SK-N-SH (cell line): ENCODE measurements around the gene PBX4. TPM values are rescaled to one million over a fixed set of nuclear protein-coding genes. Genes with fewer than 3 reads are reported as not detected.

Experiments used
- CTCF ChIA-PET: fragments of 300-600, 350-600 bp; formaldehyde crosslinking; extraction: SDS; loops from one replicate; lab custom pipeline; 2021; lab: Yijun Ruan, JAX
- POLR2A ChIA-PET: fragments of 350-600 bp; sonication (Branson Sonifier 250); formaldehyde crosslinking; extraction: SDS; loops from one replicate; lab custom pipeline; 2020; ENCODE audit warnings: antibody characterized with exemption, inconsistent platforms; lab: Yijun Ruan, JAX
- DNase-seq: peaks from one replicate; pipeline ENCODE4 v3.0.0; 2012
- H2AFZ ChIP-seq: fragments of 200-600 bp; sonication (generic); 2 replicates; pipeline ENCODE4 v1.8.1; 2016; ENCODE audit warnings: antibody characterized with exemption, mild to moderate bottlenecking, low read depth
- H3F3A ChIP-seq: fragments of 200-600 bp; sonication (generic); replicated peaks from 2 replicates; pipeline ENCODE3; 2016; ENCODE audit warnings: antibody characterized with exemption, mild to moderate bottlenecking; ENCODE audit not compliant: insufficient read depth
- H3K27ac ChIP-seq, 2 experiments: fragments of 200-500 bp in 1 of 2; fragments of 200-600 bp in 1 of 2; sonication (Bioruptor generic) in 1 of 2; sonication (generic), shearing (Covaris generic) in 1 of 2; 2 replicates each; pipeline versions ENCODE4 v1.5.1 to v1.6.1; 2014 to 2016; ENCODE audit warnings: low read depth in 2 of 2, inconsistent platforms in 1 of 2, low read length in 1 of 2, mild to moderate bottlenecking in 1 of 2, mixed read lengths in 1 of 2
- H3K27me3 ChIP-seq: fragments of 200-600 bp; sonication (generic), shearing (Covaris generic); 2 replicates; pipeline ENCODE4 v1.6.1; 2016; ENCODE audit warnings: mixed run types; ENCODE audit not compliant: insufficient read depth
- H3K36me3 ChIP-seq, 2 experiments: fragments of 200-500 bp in 1 of 2; fragments of 200-600 bp in 1 of 2; sonication (Bioruptor generic) in 1 of 2; sonication (generic) in 1 of 2; replicated peaks in 1 of 2; 2 replicates each; pipeline versions ENCODE3 to v1.5.1; 2014 to 2016; ENCODE audit warnings: low read length in 1 of 2, mild to moderate bottlenecking in 1 of 2; ENCODE audit not compliant: insufficient read depth in 2 of 2, control insufficient read depth in 1 of 2
- H3K4me1 ChIP-seq, 2 experiments: fragments of 200-500 bp in 1 of 2; fragments of 200-600 bp in 1 of 2; sonication (Bioruptor generic) in 1 of 2; sonication (generic), shearing (Covaris generic) in 1 of 2; 2 replicates each; pipeline versions ENCODE4 v1.5.1 to v1.6.1; 2014 to 2016; ENCODE audit warnings: low read depth in 1 of 2, low read length in 1 of 2, mixed run types in 1 of 2; ENCODE audit not compliant: insufficient read depth in 2 of 2, control insufficient read depth in 1 of 2
- H3K4me2 ChIP-seq: fragments of 200-600 bp; sonication (generic), shearing (Covaris generic); 2 replicates; pipeline ENCODE4 v1.6.1; 2017; ENCODE audit warnings: mixed run types
- H3K4me3 ChIP-seq, 2 experiments: fragments of 200-500 bp in 1 of 2; fragments of 200-600 bp in 1 of 2; sonication (Bioruptor generic) in 1 of 2; sonication (generic), shearing (Covaris generic) in 1 of 2; 2 replicates each; pipeline versions ENCODE4 v1.5.1 to v1.8.1; 2014 to 2016; ENCODE audit warnings: low read depth in 2 of 2, inconsistent platforms in 1 of 2, low read length in 1 of 2, mild to moderate bottlenecking in 1 of 2, mixed read lengths in 1 of 2, moderate library complexity in 1 of 2
- H3K79me2 ChIP-seq: fragments of 200-600 bp; sonication (generic); 2 replicates; pipeline ENCODE4 v1.8.1; 2017; ENCODE audit warnings: mild to moderate bottlenecking; ENCODE audit not compliant: insufficient read depth
- H3K9ac ChIP-seq: fragments of 200-600 bp; sonication (generic); 2 replicates; pipeline ENCODE4 v1.6.1; 2017; ENCODE audit warnings: mixed run types
- H3K9me2 ChIP-seq: fragments of 200-600 bp; sonication (generic); 2 replicates; pipeline ENCODE4 v1.6.1; 2017; ENCODE audit warnings: mixed run types
- H3K9me3 ChIP-seq: fragments of 200-600 bp; sonication (generic); 2 replicates; pipeline ENCODE4 v1.6.1; 2017; ENCODE audit warnings: mixed run types, mild to moderate bottlenecking, moderate library complexity
- H4K20me1 ChIP-seq: fragments of 200-600 bp; sonication (generic); 2 replicates; pipeline ENCODE4 v1.6.1; 2017; ENCODE audit warnings: mild to moderate bottlenecking, mixed run types; ENCODE audit not compliant: insufficient read depth
- CHD2 ChIP-seq: fragments of 150-350 bp; IDR thresholded peaks from 2 replicates; pipeline ENCODE4 v1.6.1; 2018; ENCODE audit warnings: low read length; ENCODE audit not compliant: partially characterized antibody
- CTCF ChIP-seq: fragments of 200-600 bp; sonication (generic); IDR thresholded peaks from 2 replicates; pipeline ENCODE4 v1.6.1; 2017; ENCODE audit warnings: antibody characterized with exemption, mild to moderate bottlenecking, moderate library complexity
- EP300 ChIP-seq, 2 experiments: IDR thresholded peaks; 2 replicates each; pipeline versions ENCODE4 v1.4.0 to v1.6.1; 2012; ENCODE audit warnings: borderline replicate concordance in 1 of 2, low read depth in 1 of 2, low read length in 1 of 2
- EZH2phosphoT487 ChIP-seq: fragments of 200-600 bp; sonication (generic); IDR thresholded peaks from 2 replicates; pipeline ENCODE4 v1.6.1; 2017; ENCODE audit warnings: low read depth, mixed run types, mild to moderate bottlenecking, antibody characterized with exemption, moderate library complexity, borderline replicate concordance
- FOSL2 ChIP-seq: IDR thresholded peaks from 2 replicates; pipeline ENCODE4 v1.4.0; 2012; ENCODE audit warnings: low read depth, mild to moderate bottlenecking, moderate library complexity, borderline replicate concordance
- GABPA ChIP-seq: IDR thresholded peaks from 2 replicates; pipeline ENCODE4 v1.4.0; 2012; ENCODE audit warnings: low read depth, mild to moderate bottlenecking
- GATA2 ChIP-seq: sonication (generic); formaldehyde crosslinking; IDR thresholded peaks from 2 replicates; pipeline ENCODE4 v1.5.0; 2020; ENCODE audit warnings: mild to moderate bottlenecking, missing genetic modification reagents
- JUND ChIP-seq: IDR thresholded peaks from 2 replicates; pipeline ENCODE4 v1.4.0; 2012
- MEF2A ChIP-seq: IDR thresholded peaks from 2 replicates; pipeline ENCODE4 v1.4.0; 2012; ENCODE audit warnings: low read depth, borderline replicate concordance
- MXI1 ChIP-seq: IDR thresholded peaks from 2 replicates; pipeline ENCODE4 v1.6.1; 2012; ENCODE audit warnings: mild to moderate bottlenecking, low read depth, low read length, improper control_type of control experiment
- NFIC ChIP-seq: IDR thresholded peaks from 2 replicates; pipeline ENCODE4 v1.4.0; 2012; ENCODE audit warnings: borderline replicate concordance
- NRF1 ChIP-seq: IDR thresholded peaks from 2 replicates; pipeline ENCODE4 v1.6.1; 2012; ENCODE audit warnings: low read depth, mild to moderate bottlenecking, low read length
- POLR2AphosphoS5 ChIP-seq: IDR thresholded peaks from 2 replicates; pipeline ENCODE4 v1.6.1; 2012; ENCODE audit warnings: low read depth, low read length
- RAD21 ChIP-seq: IDR thresholded peaks from 2 replicates; pipeline ENCODE4 v1.6.1; 2012; ENCODE audit warnings: mild to moderate bottlenecking, low read length
- REST ChIP-seq: IDR thresholded peaks from 2 replicates; pipeline ENCODE4 v1.6.1; 2012; ENCODE audit warnings: mild to moderate bottlenecking, low read depth, low read length, moderate library complexity
- RXRA ChIP-seq: IDR thresholded peaks from 2 replicates; pipeline ENCODE4 v1.4.0; 2012; ENCODE audit warnings: low read depth, mild to moderate bottlenecking, borderline replicate concordance
- SMC3 ChIP-seq: IDR thresholded peaks from 2 replicates; pipeline ENCODE4 v1.6.1; 2012; ENCODE audit warnings: low read depth, low read length, improper control_type of control experiment
- TAF1 ChIP-seq: IDR thresholded peaks from 2 replicates; pipeline ENCODE4 v1.6.1; 2012; ENCODE audit warnings: low read depth, mild to moderate bottlenecking, low read length, moderate library complexity, borderline replicate concordance
- TEAD4 ChIP-seq: IDR thresholded peaks from 2 replicates; pipeline ENCODE4 v1.4.0; 2012; ENCODE audit warnings: mild to moderate bottlenecking, borderline replicate concordance; ENCODE audit not compliant: insufficient read depth
- USF1 ChIP-seq: IDR thresholded peaks from 2 replicates; pipeline ENCODE4 v1.4.0; 2012; ENCODE audit warnings: low read depth, borderline replicate concordance
- ZBTB33 ChIP-seq: IDR thresholded peaks from 2 replicates; pipeline ENCODE4 v1.4.0; 2012; ENCODE audit warnings: low read depth, borderline replicate concordance
- WGBS: methylation state at CpG from one replicate; pipeline ENCODE4 v1.1.6; 2017; ENCODE audit warnings: low lambda C conversion rate; 5-methylcytosine and 5-hydroxymethylcytosine counted together
- polyA plus RNA-seq, 3 experiments: library from polyadenylated mRNA; depleted of rRNA; stranded (reverse); fragments of >200 nt; gene quantifications; 2 replicates each; pipeline ENCODE4 v1.2.3, GENCODE V29; 2012

PBX4 gene
- polyA plus RNA-seq, 1 of the 3 experiments (the other 2 are of a cell fraction): 6.4 TPM

- Histone ChIP-seq H3K9me2 (no peaks in the 10 kb centered on the region), H4K20me1 (no peaks in the 10 kb centered on the region), H3K36me3 (no peaks in the 10 kb centered on the region), H3K4me1 (peaks cover 0 to 14% of the 10 kb centered on the region in 2 experiments; a peak in 2 of 4 replicates), H3K27ac (no peak overlapping the region), H3K79me2 (no peaks in the 10 kb centered on the region), H3K4me2 (no peak overlapping the region), H3K9ac (no peak overlapping the region), H3K27me3 (no peaks in the 10 kb centered on the region), H3K4me3 (no peak overlapping the region), H3F3A (no peaks in the 10 kb centered on the region), H2AFZ (no peak overlapping the region), H3K9me3 (no peaks in the 10 kb centered on the region)
- no peak for TF ChIP-seq JUND
- TF ChIP-seq FOSL2: no peak
- TF ChIP-seq TAF1: no peak
- TF ChIP-seq MEF2A: no peak
- no peak for TF ChIP-seq CTCF
- TF ChIP-seq GATA2 (CRISPR knock-in tag): no peak
- no peak for TF ChIP-seq NFIC
- TF ChIP-seq ZBTB33: no peak
- TF ChIP-seq NRF1: no peak
- TF ChIP-seq CHD2: no peak
- no peak for TF ChIP-seq GABPA
- no peak for TF ChIP-seq EP300 (IDR thresholded peaks at IDR 0.05; ENCODE audit: borderline replicate concordance in 1 of 2, low read depth in 1 of 2, low read length in 1 of 2)
- TF ChIP-seq MXI1: no peak
- TF ChIP-seq SMC3: no peak
- ChIA-PET CTCF (interaction anchor here (1.3 kb wide), 1 partner anchor 92 kb away, joined by 7 read pairs; no protein-coding TSS in a partner anchor), POLR2A (no interaction called here)
- 96% methylated on average over 19 of the region's 19 CpGs for WGBS
- no peak for DNase-seq
These were observed 5.6 kb upstream of the PBX4 start for GRCh38 chr19:19624032-19624570.

- Histone ChIP-seq H3K27me3 (no peaks in the 10 kb centered on the region), H3K4me3 (no peak overlapping the region), H3K4me1 (peaks cover 0 to 17% of the 10 kb centered on the region in 2 experiments; a peak in 2 of 4 replicates), H4K20me1 (no peaks in the 10 kb centered on the region), H3K9me2 (no peaks in the 10 kb centered on the region), H3K79me2 (no peaks in the 10 kb centered on the region), H3K4me2 (no peak overlapping the region), H3K27ac (no peak overlapping the region), H3K9ac (no peak overlapping the region), H3K36me3 (no peaks in the 10 kb centered on the region), H2AFZ (no peak overlapping the region), H3K9me3 (no peaks in the 10 kb centered on the region), H3F3A (no peaks in the 10 kb centered on the region)
- ChIA-PET CTCF (no interaction called here), POLR2A (no interaction called here)
- no peak for DNase-seq
- WGBS: 72% methylated on average over 5 of the region's 5 CpGs
- TF ChIP-seq RAD21: no peak
- TF ChIP-seq RXRA: no peak
- no peak for TF ChIP-seq REST
- TF ChIP-seq JUND: no peak
- no peak for TF ChIP-seq GATA2 (CRISPR knock-in tag)
- TF ChIP-seq POLR2AphosphoS5: no peak
- TF ChIP-seq USF1: no peak
- TF ChIP-seq EZH2phosphoT487: no peak
- TF ChIP-seq GABPA: no peak
- TF ChIP-seq TEAD4: no peak
These were observed 4.9 kb upstream of the PBX4 start for GRCh38 chr19:19623383-19623782.
